Astrocyte of the hippocampus (primary cell): ENCODE data around the gene SLC26A1.

ENCODE experiments used
- DNase-seq: peaks from one replicate; pipeline ENCODE4 v3.0.0; 2011; ENCODE audit warnings: low read depth, low spot score

SLC26A1 gene, protein sequence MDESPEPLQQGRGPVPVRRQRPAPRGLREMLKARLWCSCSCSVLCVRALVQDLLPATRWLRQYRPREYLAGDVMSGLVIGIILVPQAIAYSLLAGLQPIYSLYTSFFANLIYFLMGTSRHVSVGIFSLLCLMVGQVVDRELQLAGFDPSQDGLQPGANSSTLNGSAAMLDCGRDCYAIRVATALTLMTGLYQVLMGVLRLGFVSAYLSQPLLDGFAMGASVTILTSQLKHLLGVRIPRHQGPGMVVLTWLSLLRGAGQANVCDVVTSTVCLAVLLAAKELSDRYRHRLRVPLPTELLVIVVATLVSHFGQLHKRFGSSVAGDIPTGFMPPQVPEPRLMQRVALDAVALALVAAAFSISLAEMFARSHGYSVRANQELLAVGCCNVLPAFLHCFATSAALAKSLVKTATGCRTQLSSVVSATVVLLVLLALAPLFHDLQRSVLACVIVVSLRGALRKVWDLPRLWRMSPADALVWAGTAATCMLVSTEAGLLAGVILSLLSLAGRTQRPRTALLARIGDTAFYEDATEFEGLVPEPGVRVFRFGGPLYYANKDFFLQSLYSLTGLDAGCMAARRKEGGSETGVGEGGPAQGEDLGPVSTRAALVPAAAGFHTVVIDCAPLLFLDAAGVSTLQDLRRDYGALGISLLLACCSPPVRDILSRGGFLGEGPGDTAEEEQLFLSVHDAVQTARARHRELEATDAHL

DNA sequence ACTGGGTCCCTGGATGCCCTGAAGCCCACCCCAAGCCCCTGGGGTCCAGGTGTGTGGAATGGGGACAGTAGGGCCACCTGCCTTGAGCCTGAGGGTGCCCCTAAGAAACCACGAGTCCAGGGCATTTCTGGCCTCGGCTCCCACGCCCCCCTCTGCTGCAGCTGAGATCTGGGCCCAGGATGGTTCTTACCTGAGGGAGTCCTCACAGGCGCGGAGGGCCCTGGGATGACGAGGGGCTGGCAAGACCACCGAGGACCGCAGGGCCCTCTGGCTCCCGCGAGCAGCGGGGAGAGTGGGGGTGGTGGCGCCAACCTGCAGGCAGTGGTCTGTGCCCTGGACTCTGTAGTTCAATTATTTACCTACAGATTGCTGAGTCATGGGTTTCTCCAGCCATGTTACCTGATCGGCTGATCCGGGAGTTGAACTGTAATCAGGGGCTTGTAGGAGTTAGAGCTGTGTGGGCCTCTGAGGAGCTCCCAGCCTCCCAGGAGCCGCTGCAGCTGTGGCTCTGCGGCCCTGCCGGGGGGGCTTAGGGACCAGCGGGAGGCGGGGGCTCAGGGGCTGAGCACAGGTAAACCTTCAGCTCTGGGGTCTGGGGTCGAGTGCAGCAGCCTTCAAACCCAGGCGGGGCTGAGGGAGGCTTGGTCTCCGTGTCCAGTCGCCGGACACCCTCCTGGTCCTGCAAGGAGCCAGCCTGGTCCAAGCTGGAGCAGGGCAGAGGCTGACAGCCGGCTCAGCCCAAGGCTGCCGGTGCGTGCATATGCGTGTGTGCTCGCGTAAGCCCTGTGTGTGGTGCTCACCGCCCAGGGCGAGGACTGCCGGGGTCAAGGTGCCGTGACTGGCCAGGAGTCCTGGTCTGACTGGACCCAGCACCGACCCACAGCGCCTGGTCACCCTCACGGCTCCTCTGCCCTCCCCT is at the start of gene SLC26A1:
TSS of gene SLC26A1 (minus strand) at position 294 of the 919 bp plus-strand sequence. CDS start 1,701 bp downstream, outside the sequence.
- DNase-seq, result no peak

GRCh38 chr4:1042352-1043055 is 49.3 kb upstream of the SLC26A1 start:
- DNase-seq, result no peak

GRCh38 chr4:1041936-1042330 is 48.7 kb upstream of the SLC26A1 start:
- no peak for DNase-seq

GRCh38 chr4:1041147-1041935 is 48.1 kb upstream of the SLC26A1 start:
- peak; percentile 87 for DNase-seq

DNA sequence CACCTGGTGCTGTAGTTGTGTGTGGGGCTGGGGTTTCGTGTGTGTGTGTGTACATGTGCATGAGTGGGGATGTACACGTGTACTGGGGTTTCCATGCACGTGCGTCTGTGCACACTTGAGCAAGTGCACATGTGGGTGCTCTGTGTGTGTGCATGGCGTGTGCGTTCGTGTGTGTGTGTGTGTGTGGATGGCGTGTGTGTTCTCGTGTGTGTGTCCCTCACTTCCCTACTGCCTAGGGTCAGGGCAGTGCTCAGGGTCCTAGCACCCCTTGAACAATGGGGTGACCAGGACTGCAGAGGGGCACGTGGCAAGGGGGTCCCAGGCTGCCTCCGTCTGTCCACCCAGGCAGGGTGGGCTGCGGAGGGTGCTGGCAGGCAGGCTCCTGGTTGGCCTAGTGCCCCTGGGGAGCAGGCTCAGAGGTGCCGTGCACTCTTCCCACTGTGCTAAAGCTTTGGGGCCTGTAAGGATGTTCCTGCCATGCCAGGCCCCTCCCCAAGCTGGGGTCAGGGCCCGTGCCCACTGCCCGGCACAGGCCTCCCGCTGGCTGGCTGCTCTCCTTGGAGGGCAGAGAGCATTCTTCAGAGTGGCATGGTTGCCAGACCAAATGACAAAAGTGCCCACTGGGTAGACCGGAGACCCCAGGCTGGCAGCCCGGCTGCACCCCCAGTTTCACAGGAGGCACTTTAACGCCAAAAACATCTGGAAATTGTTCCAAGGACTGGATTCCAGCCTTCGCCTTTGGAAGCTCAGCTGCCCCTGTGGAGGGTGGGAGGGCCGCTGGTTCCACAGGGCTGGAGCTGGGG is 47.3 kb upstream of the SLC26A1 start:
- no peak for DNase-seq

DNA sequence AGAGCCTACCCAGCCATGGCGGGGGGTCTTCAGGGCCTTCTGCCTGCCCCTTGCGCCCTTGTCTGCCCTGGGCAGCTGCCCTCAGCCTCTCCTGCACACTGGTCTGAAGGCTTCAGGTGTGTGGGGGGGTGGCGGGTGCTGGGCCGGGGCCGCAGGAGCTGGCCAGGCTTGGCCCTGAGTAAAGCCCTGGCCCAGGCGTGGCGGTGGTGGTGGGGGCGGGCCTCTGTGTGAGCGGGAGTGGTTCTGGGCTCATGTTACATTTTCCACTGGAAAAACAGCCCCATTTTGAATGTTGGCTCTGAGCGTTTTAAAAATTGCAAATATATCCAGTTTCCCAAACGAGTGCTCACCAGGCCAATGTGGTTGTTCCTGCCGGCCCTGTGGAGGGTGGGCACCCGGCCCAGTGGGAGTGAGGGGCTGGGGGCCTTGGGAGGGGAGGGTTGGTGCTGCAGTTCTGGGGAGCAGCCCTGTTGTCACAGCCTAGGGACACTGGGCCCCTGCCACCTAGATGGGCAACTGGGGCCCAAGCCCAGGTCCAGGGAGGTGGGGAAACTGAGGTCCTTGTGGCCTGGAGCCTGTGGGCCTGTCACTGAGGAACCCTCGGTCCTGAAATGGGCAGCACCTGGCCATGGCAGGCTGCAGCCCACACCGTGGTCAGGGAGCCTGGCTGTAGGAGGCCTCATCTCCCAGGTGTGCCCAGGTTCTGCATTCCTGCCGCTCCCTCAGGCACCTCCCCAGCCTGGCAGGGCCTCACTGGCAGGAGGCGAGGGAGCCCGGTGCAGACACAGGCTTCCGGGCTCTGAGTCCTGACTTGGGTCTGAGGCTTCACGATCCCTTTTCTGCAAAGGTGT is 46.5 kb upstream of the SLC26A1 start:
- peak; percentile 81 for DNase-seq

DNA sequence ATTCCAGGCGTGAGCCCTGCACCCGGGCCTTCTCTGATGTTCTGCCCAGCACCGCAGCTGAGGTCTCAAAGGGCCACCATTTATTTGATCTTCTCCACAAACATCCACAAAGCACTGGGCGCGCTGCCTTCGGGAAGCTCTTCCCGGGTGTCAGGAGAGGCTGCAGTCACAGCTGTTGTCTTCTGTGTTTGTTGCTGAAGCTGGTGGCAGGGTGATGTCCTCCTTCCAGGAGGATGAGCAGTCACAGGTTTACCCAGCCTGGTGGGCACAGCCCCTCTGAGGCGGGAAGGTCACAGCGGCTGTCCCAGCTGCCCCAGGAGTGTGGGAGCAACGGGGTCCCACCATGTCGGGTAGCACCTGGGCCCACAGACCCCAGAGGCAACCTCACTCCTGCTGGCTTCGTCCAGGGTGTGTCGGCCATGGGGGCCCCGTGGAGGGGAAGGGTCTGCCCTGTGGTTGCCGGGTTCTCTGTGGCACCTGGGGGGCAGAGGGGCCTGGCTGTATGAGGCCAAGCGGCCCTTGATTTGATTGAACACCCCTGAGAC is 45.8 kb upstream of the SLC26A1 start:
- no peak for DNase-seq

DNA sequence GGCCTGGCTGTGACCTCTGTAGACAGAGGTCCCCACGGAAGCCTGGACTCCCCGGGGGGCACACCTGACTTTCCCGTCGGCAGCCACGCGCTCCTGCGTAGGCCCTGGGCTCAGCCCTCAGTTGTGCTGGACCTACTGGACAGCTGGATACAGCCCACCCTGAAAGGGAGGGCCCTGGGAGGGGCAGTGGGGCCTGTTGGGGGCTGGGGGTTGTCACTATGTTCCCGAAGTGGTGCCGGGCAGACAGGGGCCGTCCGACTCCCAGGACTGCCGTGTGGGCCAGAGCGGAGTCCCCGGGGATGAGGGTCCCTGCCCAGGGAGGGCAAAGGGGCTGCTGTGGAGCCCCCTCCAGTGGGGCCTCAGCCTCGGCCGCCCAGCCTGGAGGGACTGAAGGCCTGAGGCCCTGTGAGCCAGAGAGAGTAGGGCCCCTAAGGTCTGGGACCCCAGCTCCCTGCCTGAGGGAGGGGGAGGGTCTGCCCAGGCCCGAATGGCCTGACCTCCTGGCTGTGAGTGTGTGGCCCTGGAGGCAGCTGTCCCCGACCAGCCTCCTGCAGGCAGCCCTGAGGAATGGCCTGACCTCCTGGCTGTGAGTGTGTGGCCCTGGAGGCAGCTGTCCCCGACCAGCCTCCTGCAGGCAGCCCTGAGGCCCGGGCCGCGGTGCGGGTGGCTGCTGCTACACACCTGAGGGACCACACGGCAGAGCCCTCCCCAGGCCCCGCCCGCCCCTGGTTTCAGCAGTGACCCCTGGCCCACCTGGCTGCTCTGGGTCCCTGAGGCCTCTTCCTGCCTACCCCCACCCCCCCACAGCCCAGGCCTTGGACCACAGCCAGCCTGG is 44.0 kb upstream of the SLC26A1 start:
- no peak for DNase-seq

DNA sequence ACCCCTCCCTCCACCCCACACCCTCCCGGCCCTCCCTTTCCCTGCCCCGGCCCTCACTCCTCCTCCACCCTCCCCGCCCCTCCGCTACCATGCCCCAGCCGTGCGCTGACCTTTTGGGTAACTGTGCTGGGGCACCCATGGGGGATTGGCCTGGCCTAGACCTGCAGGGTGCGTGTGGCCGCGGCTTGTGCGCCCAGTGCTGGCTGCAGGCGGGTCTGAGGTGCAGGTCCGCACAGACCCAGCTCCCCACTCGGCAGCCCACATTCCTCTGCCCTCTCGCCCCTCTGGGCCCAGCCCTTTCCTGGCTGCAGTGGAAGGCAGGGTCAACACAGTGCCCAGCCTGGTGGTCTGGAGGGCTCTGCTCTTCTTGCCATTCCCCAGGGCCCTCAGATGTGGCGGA is 42.9 kb upstream of the SLC26A1 start:
- no peak for DNase-seq

DNA sequence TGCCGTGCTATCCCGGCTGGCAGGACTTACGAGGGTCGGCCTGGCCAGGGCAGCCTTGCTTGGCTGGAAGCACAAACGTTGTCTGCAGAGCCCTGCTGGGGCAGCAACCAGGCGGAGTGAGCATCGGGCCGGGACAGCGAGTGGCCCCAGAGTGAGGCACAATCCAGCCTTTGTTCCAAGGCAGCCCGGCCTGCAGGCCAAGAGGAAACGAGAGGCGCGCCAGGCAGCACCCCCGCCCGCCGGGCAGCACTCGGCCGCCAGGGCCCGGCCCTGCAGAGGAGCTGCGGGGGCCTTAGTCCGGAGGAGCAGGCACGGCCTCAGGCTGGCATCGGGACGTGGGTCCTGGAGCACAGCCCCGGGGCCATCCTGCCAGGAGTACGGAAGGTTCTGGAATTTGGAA is 42.3 kb upstream of the SLC26A1 start:
- DNase-seq, result peak; percentile 72

- DNase-seq, result peak; percentile 96
Observed at GRCh38 chr4:1033840-1034551, 40.8 kb upstream of the SLC26A1 start.

GRCh38 chr4:1032861-1033260 is 39.7 kb upstream of the SLC26A1 start:
- no peak for DNase-seq

GRCh38 chr4:1031956-1032795 is 39.0 kb upstream of the SLC26A1 start:
- peak; percentile 20 for DNase-seq

- DNase-seq, result no peak
Observed at GRCh38 chr4:1031346-1031745, 38.1 kb upstream of the SLC26A1 start.

GRCh38 chr4:1030559-1030958 is 37.4 kb upstream of the SLC26A1 start:
- peak; percentile 28 for DNase-seq

DNA sequence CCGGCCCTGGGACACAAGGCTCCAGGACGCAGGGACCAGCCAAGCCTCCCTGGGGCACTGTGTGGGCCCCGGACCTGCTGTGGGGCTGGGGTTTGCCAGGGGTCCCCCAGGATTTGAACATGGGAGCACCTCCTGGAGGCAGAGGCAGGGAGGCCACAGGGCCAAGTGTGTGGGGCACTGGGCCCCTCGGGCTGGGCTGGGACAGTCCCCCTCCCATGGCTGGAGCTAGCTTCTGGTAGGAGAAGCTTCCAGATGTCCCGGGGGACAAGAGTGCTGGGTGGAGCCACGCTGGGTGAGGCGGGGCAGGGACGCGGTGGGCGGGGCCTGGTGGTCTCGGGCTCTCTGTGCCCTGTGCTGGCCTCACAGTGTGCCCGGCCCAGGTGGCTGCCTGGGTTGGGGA is 36.8 kb upstream of the SLC26A1 start:
- peak; percentile 29 for DNase-seq
